ENCODE results near the gene SERPINB2.

DNA sequence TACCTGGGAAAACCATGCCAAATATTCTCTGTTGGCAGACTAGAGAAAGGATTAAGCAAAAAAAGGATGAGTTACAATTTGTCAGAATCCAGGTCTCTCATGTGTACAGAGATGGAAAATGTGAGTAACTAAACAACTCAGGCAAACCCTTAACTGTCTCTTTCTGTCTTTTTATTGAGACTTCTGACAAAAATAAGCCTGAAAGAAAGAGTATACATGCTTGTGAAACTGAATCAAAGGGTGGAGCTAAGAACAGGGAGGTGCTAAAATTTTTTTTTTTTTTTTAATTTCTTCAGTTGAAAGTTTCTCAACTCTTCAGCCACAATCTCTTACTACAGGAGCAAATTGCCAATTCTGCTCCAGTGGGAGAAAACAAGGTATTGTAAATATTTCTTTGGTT, 20.2 kb downstream of the SERPINB2 start, which contains the start of gene SERPINB10:
- TF ChIP-seq POLR2A (IDR thresholded peaks at IDR 0.05; ENCODE audit: borderline replicate concordance, extremely low read depth, insufficient read depth, insufficient read length): no peak
- TF ChIP-seq, protein P1, sequence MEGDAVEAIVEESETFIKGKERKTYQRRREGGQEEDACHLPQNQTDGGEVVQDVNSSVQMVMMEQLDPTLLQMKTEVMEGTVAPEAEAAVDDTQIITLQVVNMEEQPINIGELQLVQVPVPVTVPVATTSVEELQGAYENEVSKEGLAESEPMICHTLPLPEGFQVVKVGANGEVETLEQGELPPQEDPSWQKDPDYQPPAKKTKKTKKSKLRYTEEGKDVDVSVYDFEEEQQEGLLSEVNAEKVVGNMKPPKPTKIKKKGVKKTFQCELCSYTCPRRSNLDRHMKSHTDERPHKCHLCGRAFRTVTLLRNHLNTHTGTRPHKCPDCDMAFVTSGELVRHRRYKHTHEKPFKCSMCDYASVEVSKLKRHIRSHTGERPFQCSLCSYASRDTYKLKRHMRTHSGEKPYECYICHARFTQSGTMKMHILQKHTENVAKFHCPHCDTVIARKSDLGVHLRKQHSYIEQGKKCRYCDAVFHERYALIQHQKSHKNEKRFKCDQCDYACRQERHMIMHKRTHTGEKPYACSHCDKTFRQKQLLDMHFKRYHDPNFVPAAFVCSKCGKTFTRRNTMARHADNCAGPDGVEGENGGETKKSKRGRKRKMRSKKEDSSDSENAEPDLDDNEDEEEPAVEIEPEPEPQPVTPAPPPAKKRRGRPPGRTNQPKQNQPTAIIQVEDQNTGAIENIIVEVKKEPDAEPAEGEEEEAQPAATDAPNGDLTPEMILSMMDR (IDR thresholded peaks at IDR 0.05 in 2 of 3, conservative IDR thresholded peaks at IDR 0.05 in 1 of 3; ENCODE audit: borderline replicate concordance in 1 of 3, insufficient read depth in 1 of 3, low read depth in 2 of 3, low read length in 2 of 3): no peak
- TF ChIP-seq TCF7L2 (IDR thresholded peaks at IDR 0.05; ENCODE audit: borderline replicate concordance, extremely low read depth, insufficient read depth, insufficient read length): no peak
- TF ChIP-seq, protein P2, sequence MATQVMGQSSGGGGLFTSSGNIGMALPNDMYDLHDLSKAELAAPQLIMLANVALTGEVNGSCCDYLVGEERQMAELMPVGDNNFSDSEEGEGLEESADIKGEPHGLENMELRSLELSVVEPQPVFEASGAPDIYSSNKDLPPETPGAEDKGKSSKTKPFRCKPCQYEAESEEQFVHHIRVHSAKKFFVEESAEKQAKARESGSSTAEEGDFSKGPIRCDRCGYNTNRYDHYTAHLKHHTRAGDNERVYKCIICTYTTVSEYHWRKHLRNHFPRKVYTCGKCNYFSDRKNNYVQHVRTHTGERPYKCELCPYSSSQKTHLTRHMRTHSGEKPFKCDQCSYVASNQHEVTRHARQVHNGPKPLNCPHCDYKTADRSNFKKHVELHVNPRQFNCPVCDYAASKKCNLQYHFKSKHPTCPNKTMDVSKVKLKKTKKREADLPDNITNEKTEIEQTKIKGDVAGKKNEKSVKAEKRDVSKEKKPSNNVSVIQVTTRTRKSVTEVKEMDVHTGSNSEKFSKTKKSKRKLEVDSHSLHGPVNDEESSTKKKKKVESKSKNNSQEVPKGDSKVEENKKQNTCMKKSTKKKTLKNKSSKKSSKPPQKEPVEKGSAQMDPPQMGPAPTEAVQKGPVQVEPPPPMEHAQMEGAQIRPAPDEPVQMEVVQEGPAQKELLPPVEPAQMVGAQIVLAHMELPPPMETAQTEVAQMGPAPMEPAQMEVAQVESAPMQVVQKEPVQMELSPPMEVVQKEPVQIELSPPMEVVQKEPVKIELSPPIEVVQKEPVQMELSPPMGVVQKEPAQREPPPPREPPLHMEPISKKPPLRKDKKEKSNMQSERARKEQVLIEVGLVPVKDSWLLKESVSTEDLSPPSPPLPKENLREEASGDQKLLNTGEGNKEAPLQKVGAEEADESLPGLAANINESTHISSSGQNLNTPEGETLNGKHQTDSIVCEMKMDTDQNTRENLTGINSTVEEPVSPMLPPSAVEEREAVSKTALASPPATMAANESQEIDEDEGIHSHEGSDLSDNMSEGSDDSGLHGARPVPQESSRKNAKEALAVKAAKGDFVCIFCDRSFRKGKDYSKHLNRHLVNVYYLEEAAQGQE (IDR thresholded peaks at IDR 0.05; ENCODE audit: low read depth): no peak
- no peak for TF ChIP-seq EGR1 (IDR thresholded peaks at IDR 0.05; ENCODE audit: low read depth)
- TF ChIP-seq, protein P3, sequence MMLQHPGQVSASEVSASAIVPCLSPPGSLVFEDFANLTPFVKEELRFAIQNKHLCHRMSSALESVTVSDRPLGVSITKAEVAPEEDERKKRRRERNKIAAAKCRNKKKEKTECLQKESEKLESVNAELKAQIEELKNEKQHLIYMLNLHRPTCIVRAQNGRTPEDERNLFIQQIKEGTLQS (IDR thresholded peaks at IDR 0.05): no peak
- TF ChIP-seq EZH2 (IDR thresholded peaks at IDR 0.05): no peak
- no peak for TF ChIP-seq POLR2AphosphoS5 (IDR thresholded peaks at IDR 0.05; ENCODE audit: low read depth, low read length)
